Measurements from ENCODE around the gene SPINT2.

DNA sequence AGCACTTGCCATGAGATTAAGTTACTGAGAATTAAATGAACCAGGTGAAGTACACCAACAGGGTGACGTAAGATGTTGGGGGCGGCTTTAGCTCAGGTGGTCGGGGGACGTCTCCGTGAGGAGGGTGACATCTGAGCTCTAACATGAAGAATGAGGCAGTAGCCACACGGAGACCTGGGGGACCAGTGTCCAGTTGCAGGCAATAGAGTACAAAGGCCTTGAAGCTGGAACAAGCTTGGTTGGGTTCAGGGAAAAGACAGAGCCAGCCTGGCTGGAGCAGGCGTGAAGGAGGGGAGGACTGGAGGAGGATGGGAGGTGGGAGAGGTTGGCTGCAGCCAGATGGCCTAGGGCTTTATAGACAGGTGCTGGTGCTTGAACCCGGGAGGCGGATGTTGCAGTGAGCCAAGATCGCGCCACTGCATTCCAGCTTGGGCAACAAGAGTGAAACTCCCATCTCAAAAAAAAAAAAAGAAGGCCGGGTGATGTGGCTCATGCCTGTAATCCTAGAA lies 1.6 kb downstream of the SPINT2 start:
- TF ChIP-seq CTCF (IDR thresholded peaks at IDR 0.05) = no peak
- TF ChIP-seq POLR2A (IDR thresholded peaks at IDR 0.05) = no peak
